ENCODE measurements around the gene ZNF532.
"Not testable (repeated sequence)": the region's sequence is repeated elsewhere in the genome, so short reads cannot be mapped to it uniquely, and the experiment has no call there.

Gene ZNF532

GRCh38 chr18:59008302-59008974 is 143.8 kb downstream of the ZNF532 start:
- H3K27ac Mint-ChIP-seq: no peak overlapping the region
- no peaks in the 10 kb centered on the region for H3K36me3 Mint-ChIP-seq (ENCODE audit: low read depth)
- H3K4me1 Mint-ChIP-seq (ENCODE audit: low read depth): no peaks in the 10 kb centered on the region
- no peak for DNase-seq (ENCODE audit: low spot score)
- no peaks in the 10 kb centered on the region for H3K27me3 Mint-ChIP-seq (ENCODE audit: low read depth)
- H3K9me3 Mint-ChIP-seq: no peaks in the 10 kb centered on the region
- H3K4me3 Mint-ChIP-seq: no peak overlapping the region

- Mint-ChIP-seq H3K9me3 (no peaks in the 10 kb centered on the region), H3K27ac (no peak overlapping the region), H3K27me3 (ENCODE audit: low read depth) (no peaks in the 10 kb centered on the region), H3K4me1 (ENCODE audit: low read depth) (no peaks in the 10 kb centered on the region), H3K4me3 (no peak overlapping the region), H3K36me3 (ENCODE audit: low read depth) (no peaks in the 10 kb centered on the region)
- no peak for DNase-seq (ENCODE audit: low spot score)
Measured at GRCh38 chr18:59009846-59010245, 145.2 kb downstream of the ZNF532 start.

- no peaks in the 10 kb centered on the region for H3K27me3 Mint-ChIP-seq (ENCODE audit: low read depth)
- no peaks in the 10 kb centered on the region for H3K36me3 Mint-ChIP-seq (ENCODE audit: low read depth)
- H3K4me3 Mint-ChIP-seq: no peak overlapping the region
- no peak for DNase-seq (ENCODE audit: low spot score)
- no peak overlapping the region for H3K27ac Mint-ChIP-seq
- no peaks in the 10 kb centered on the region for H3K4me1 Mint-ChIP-seq (ENCODE audit: low read depth)
- H3K9me3 Mint-ChIP-seq: no peaks in the 10 kb centered on the region
Measured at GRCh38 chr18:59011289-59011688, 146.6 kb downstream of the ZNF532 start.

- no peaks in the 10 kb centered on the region for H3K27me3 Mint-ChIP-seq (ENCODE audit: low read depth)
Measured at GRCh38 chr18:59011786-59012185, 147.1 kb downstream of the ZNF532 start.

GRCh38 chr18:59012815-59013705 is 148.4 kb downstream of the ZNF532 start:
- no peaks in the 10 kb centered on the region for H3K4me1 Mint-ChIP-seq (ENCODE audit: low read depth)
- H3K9me3 Mint-ChIP-seq: no peaks in the 10 kb centered on the region
- H3K36me3 Mint-ChIP-seq (ENCODE audit: low read depth): no peaks in the 10 kb centered on the region
- H3K27ac Mint-ChIP-seq: no peak overlapping the region
- DNase-seq (ENCODE audit: low spot score): no peak
- H3K27me3 Mint-ChIP-seq (ENCODE audit: low read depth): no peaks in the 10 kb centered on the region
- no peak overlapping the region for H3K4me3 Mint-ChIP-seq

More at GRCh38 chr18:59011786-59012185, 147.1 kb downstream of the ZNF532 start:
- Mint-ChIP-seq H3K27ac (no peak overlapping the region), H3K4me3 (no peak overlapping the region), H3K36me3 (ENCODE audit: low read depth) (no peaks in the 10 kb centered on the region), H3K9me3 (no peaks in the 10 kb centered on the region), H3K4me1 (ENCODE audit: low read depth) (no peaks in the 10 kb centered on the region)
- no peak for DNase-seq (ENCODE audit: low spot score)

- H3K9me3 Mint-ChIP-seq: no peaks in the 10 kb centered on the region
- no peaks in the 10 kb centered on the region for H3K4me1 Mint-ChIP-seq (ENCODE audit: low read depth)
- H3K36me3 Mint-ChIP-seq (ENCODE audit: low read depth): no peaks in the 10 kb centered on the region
- peaks cover 3% of the 10 kb centered on the region for H3K27me3 Mint-ChIP-seq (ENCODE audit: low read depth)
- no peak for DNase-seq (ENCODE audit: low spot score)
- H3K27ac Mint-ChIP-seq: no peak overlapping the region
- no peak overlapping the region for H3K4me3 Mint-ChIP-seq
Measured at GRCh38 chr18:59013744-59014143, 149.1 kb downstream of the ZNF532 start.

GRCh38 chr18:59015531-59016152 is 151.0 kb downstream of the ZNF532 start:
- Mint-ChIP-seq H3K36me3 (ENCODE audit: low read depth) (no peaks in the 10 kb centered on the region), H3K9me3 (no peaks in the 10 kb centered on the region), H3K4me1 (ENCODE audit: low read depth) (no peaks in the 10 kb centered on the region), H3K4me3 (no peak overlapping the region), H3K27me3 (ENCODE audit: low read depth) (peaks cover 3% of the 10 kb centered on the region), H3K27ac (no peak overlapping the region)
- DNase-seq (ENCODE audit: low spot score): no peak

GRCh38 chr18:59021500-59021899 is 156.8 kb downstream of the ZNF532 start:
- H3K27ac Mint-ChIP-seq: no peak overlapping the region
- no peaks in the 10 kb centered on the region for H3K4me1 Mint-ChIP-seq (ENCODE audit: low read depth)
- H3K4me3 Mint-ChIP-seq: no peak overlapping the region
- no peaks in the 10 kb centered on the region for H3K9me3 Mint-ChIP-seq
- no peaks in the 10 kb centered on the region for H3K36me3 Mint-ChIP-seq (ENCODE audit: low read depth)
- H3K27me3 Mint-ChIP-seq (ENCODE audit: low read depth): peaks cover 3% of the 10 kb centered on the region
- no peak for DNase-seq (ENCODE audit: low spot score)

GRCh38 chr18:59022167-59022945 is 157.7 kb downstream of the ZNF532 start:
- Mint-ChIP-seq H3K27ac (no peak overlapping the region), H3K36me3 (ENCODE audit: low read depth) (no peaks in the 10 kb centered on the region), H3K9me3 (no peaks in the 10 kb centered on the region), H3K27me3 (ENCODE audit: low read depth) (peaks cover 3% of the 10 kb centered on the region), H3K4me3 (no peak overlapping the region), H3K4me1 (ENCODE audit: low read depth) (no peaks in the 10 kb centered on the region)
- DNase-seq (ENCODE audit: low spot score): no peak

GRCh38 chr18:59024829-59025228 is 160.2 kb downstream of the ZNF532 start:
- H3K27ac Mint-ChIP-seq: no peak overlapping the region
- no peaks in the 10 kb centered on the region for H3K4me1 Mint-ChIP-seq (ENCODE audit: low read depth)
- no peaks in the 10 kb centered on the region for H3K36me3 Mint-ChIP-seq (ENCODE audit: low read depth)
- H3K9me3 Mint-ChIP-seq: no peaks in the 10 kb centered on the region
- no peak for DNase-seq (ENCODE audit: low spot score)
- H3K27me3 Mint-ChIP-seq (ENCODE audit: low read depth): no peaks in the 10 kb centered on the region
- H3K4me3 Mint-ChIP-seq: no peak overlapping the region

GRCh38 chr18:59025532-59025931 is 160.9 kb downstream of the ZNF532 start:
- not testable (repeated sequence) for H3K36me3 Mint-ChIP-seq (ENCODE audit: low read depth); H3K27ac Mint-ChIP-seq; H3K4me1 Mint-ChIP-seq (ENCODE audit: low read depth); DNase-seq (ENCODE audit: low spot score); H3K9me3 Mint-ChIP-seq; H3K27me3 Mint-ChIP-seq (ENCODE audit: low read depth); H3K4me3 Mint-ChIP-seq

GRCh38 chr18:59026364-59026763 is 161.7 kb downstream of the ZNF532 start:
- H3K36me3 Mint-ChIP-seq (ENCODE audit: low read depth): no peaks in the 10 kb centered on the region
- H3K27ac Mint-ChIP-seq: no peak overlapping the region
- H3K9me3 Mint-ChIP-seq: no peaks in the 10 kb centered on the region
- no peaks in the 10 kb centered on the region for H3K27me3 Mint-ChIP-seq (ENCODE audit: low read depth)
- H3K4me1 Mint-ChIP-seq (ENCODE audit: low read depth): no peaks in the 10 kb centered on the region
- DNase-seq (ENCODE audit: low spot score): no peak
- H3K4me3 Mint-ChIP-seq: no peak overlapping the region

GRCh38 chr18:59026831-59027410 is 162.2 kb downstream of the ZNF532 start:
- H3K4me1 Mint-ChIP-seq (ENCODE audit: low read depth): no peaks in the 10 kb centered on the region
- no peak overlapping the region for H3K4me3 Mint-ChIP-seq
- H3K27me3 Mint-ChIP-seq (ENCODE audit: low read depth): no peaks in the 10 kb centered on the region
- H3K27ac Mint-ChIP-seq: no peak overlapping the region
- DNase-seq (ENCODE audit: low spot score): no peak
- H3K36me3 Mint-ChIP-seq (ENCODE audit: low read depth): no peaks in the 10 kb centered on the region
- no peaks in the 10 kb centered on the region for H3K9me3 Mint-ChIP-seq
